Loucy (cell line): Measurements from ENCODE around the gene DGUOK.

Experiments
- H2AFZ ChIP-seq: fragments of 200-600 bp; sonication (generic); 2 replicates; pipeline ENCODE4 v1.6.0; 2016; ENCODE audit warnings: antibody characterized with exemption, mild to moderate bottlenecking, low read length, moderate library complexity
- H3F3A ChIP-seq: fragments of 200-600 bp; 2 replicates; pipeline ENCODE4 v1.6.0; 2016; ENCODE audit warnings: antibody characterized with exemption, low read depth, mild to moderate bottlenecking
- H3K27me3 ChIP-seq: fragments of 200-600 bp; sonication (generic); 2 replicates; pipeline ENCODE4 v1.6.1; 2014; ENCODE audit warnings: low read length, mild to moderate bottlenecking; ENCODE audit not compliant: insufficient read depth, poor library complexity, severe bottlenecking
- H3K36me3 ChIP-seq: fragments of 200-600 bp; sonication (generic); 2 replicates; pipeline ENCODE4 v1.6.1; 2016; ENCODE audit warnings: low read length; ENCODE audit not compliant: insufficient read depth
- H3K4me1 ChIP-seq: fragments of 200-600 bp; sonication (generic); 2 replicates; pipeline ENCODE4 v1.5.1; 2014; ENCODE audit warnings: low read length, mild to moderate bottlenecking; ENCODE audit not compliant: insufficient read depth, poor library complexity, severe bottlenecking
- H3K4me2 ChIP-seq: fragments of 200-600 bp; sonication (generic); 2 replicates; pipeline ENCODE4 v1.6.0; 2014; ENCODE audit warnings: antibody characterized with exemption, low read length, low read depth, mild to moderate bottlenecking; ENCODE audit not compliant: poor library complexity, severe bottlenecking
- H3K4me3 ChIP-seq: fragments of 200-600 bp; sonication (generic); 2 replicates; pipeline ENCODE4 v1.5.1; 2014; ENCODE audit warnings: low read length, mild to moderate bottlenecking, mixed read lengths; ENCODE audit not compliant: poor library complexity, severe bottlenecking
- H3K79me2 ChIP-seq: fragments of 200-600 bp; sonication (generic); 2 replicates; pipeline ENCODE4 v1.6.1; 2014; ENCODE audit warnings: low read length; ENCODE audit not compliant: insufficient read depth
- H3K9ac ChIP-seq: fragments of 200-600 bp; sonication (generic); 2 replicates; pipeline ENCODE4 v1.6.0; 2014; ENCODE audit warnings: mild to moderate bottlenecking, low read depth, low read length, moderate library complexity; ENCODE audit not compliant: poor library complexity, severe bottlenecking
- H3K9me2 ChIP-seq: fragments of 200-600 bp; sonication (generic); replicated peaks from 2 replicates; pipeline ENCODE4 v1.6.1; 2016; ENCODE audit warnings: low read depth, low read length, mixed read lengths
- H3K9me3 ChIP-seq: fragments of 200-600 bp; sonication (generic); 2 replicates; pipeline ENCODE4 v1.6.1; 2014; ENCODE audit warnings: mild to moderate bottlenecking, antibody characterized with exemption, low read length, low read depth; ENCODE audit not compliant: insufficient read depth
- H4K20me1 ChIP-seq: fragments of 200-600 bp; sonication (generic); 2 replicates; pipeline ENCODE4 v1.6.0; 2014; ENCODE audit warnings: antibody characterized with exemption, low read length, mild to moderate bottlenecking; ENCODE audit not compliant: insufficient read depth, poor library complexity, severe bottlenecking
- EZH2phosphoT487 ChIP-seq: fragments of 200-600 bp; IDR thresholded peaks from 2 replicates; pipeline ENCODE4 v1.6.1; 2018; ENCODE audit warnings: antibody characterized with exemption, mild to moderate bottlenecking, moderate library complexity, borderline replicate concordance
- TF ChIP-seq, protein P1 (sequence below): fragments of 200-600 bp; sonication (generic); conservative IDR thresholded peaks from 2 replicates; pipeline ENCODE4 v1.5.1; 2014; ENCODE audit warnings: mild to moderate bottlenecking, antibody characterized with exemption, low read length

Gene DGUOK

DNA sequence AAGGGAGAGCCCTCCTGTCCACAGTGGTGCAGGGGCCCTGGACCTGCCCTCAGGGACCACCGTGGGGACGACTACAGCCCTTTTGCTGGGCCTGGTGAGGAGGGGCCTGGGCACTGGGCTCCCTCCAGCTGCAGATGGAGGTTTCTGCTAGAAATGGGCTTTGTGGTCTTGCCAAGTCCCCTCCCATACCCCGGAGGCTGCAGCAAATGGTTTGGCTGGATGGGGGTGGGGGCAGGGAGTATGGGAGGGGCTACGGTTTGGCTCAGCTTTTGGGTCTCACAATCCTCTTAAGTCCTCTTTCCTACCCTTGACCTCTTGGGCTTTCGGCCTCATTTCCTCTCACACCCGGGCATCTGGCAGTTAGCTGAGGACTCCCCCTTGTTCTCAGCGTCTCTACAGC, 79.8 kb downstream of the DGUOK start:
- Histone ChIP-seq H3K27me3 (no peaks in the 10 kb centered on the region), H4K20me1 (peaks cover 86% of the 10 kb centered on the region), H3F3A (no peaks in the 10 kb centered on the region), H3K36me3 (peaks cover 56% of the 10 kb centered on the region; the same call in 1 of the 2 replicates), H3K9me2 (no peaks in the 10 kb centered on the region), H3K79me2 (peaks cover 97% of the 10 kb centered on the region), H3K9ac (no peak overlapping the region), H2AFZ (no peak overlapping the region), H3K9me3 (no peaks in the 10 kb centered on the region), H3K4me1 (peaks cover 32% of the 10 kb centered on the region), H3K4me2 (peak overlapping the region; percentile 21), H3K4me3 (no peak overlapping the region)
- TF ChIP-seq EZH2phosphoT487 = no peak
- TF ChIP-seq, protein P1, sequence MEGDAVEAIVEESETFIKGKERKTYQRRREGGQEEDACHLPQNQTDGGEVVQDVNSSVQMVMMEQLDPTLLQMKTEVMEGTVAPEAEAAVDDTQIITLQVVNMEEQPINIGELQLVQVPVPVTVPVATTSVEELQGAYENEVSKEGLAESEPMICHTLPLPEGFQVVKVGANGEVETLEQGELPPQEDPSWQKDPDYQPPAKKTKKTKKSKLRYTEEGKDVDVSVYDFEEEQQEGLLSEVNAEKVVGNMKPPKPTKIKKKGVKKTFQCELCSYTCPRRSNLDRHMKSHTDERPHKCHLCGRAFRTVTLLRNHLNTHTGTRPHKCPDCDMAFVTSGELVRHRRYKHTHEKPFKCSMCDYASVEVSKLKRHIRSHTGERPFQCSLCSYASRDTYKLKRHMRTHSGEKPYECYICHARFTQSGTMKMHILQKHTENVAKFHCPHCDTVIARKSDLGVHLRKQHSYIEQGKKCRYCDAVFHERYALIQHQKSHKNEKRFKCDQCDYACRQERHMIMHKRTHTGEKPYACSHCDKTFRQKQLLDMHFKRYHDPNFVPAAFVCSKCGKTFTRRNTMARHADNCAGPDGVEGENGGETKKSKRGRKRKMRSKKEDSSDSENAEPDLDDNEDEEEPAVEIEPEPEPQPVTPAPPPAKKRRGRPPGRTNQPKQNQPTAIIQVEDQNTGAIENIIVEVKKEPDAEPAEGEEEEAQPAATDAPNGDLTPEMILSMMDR = no peak

DNA sequence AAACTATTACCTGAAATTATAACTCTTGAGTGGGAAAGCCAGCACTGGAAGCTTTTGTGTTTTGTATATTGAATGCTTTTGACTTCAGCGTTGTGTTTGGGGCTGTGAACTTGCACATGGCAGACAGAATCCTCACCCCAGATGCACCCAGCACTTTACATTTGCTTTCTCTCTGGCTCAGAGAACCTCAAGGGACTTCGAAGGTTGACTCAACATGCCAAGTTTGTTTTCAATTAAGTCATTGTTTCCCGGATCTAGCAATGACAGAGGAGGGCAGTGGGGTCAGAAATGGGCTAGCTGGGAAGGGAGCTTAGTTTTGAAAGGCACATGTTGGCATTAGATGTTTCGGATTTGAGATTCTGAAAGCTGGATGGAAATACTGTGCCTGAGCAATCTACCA, 80.4 kb downstream of the DGUOK start:
- Histone ChIP-seq H3K79me2 (peaks cover 97% of the 10 kb centered on the region), H2AFZ (no peak overlapping the region), H3K9me2 (no peaks in the 10 kb centered on the region), H3K4me2 (peak overlapping the region; percentile 21), H3K27me3 (no peaks in the 10 kb centered on the region), H3K9ac (no peak overlapping the region), H3K36me3 (peaks cover 58% of the 10 kb centered on the region; the same call in 1 of the 2 replicates), H3K4me3 (no peak overlapping the region), H3K9me3 (no peaks in the 10 kb centered on the region), H3K4me1 (peaks cover 32% of the 10 kb centered on the region), H4K20me1 (peaks cover 82% of the 10 kb centered on the region), H3F3A (no peaks in the 10 kb centered on the region)
- TF ChIP-seq EZH2phosphoT487 = no peak
- TF ChIP-seq, protein P1 = no peak

DNA sequence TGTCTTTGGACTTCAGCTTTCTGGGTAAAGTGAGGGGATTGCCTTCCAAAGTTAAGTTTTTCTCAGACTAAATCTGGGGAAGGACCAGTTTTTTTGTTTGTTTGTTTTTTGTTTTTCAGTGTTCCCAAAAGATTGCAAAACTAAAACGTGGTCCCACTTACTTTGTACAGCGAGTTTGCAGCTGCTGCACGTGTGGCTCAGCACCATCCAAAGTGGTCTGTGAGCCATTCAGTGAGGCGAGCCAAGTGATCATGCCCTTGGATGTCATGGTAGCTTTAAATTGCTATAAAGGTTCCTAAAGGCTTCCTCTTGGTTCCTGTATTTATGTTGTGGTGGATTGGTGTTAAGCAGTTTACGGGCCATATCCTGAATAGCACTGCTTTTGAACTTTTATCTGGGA, 81.0 kb downstream of the DGUOK start:
- peaks cover 79% of the 10 kb centered on the region for H4K20me1 ChIP-seq
- TF ChIP-seq EZH2phosphoT487 = no peak
- TF ChIP-seq, protein P1 = no peak
- no peak overlapping the region for H3K4me3 ChIP-seq
- no peaks in the 10 kb centered on the region for H3K9me2 ChIP-seq
- H3K4me2 ChIP-seq = peak overlapping the region; percentile 21
- H3K4me1 ChIP-seq = peaks cover 32% of the 10 kb centered on the region
- no peak overlapping the region for H2AFZ ChIP-seq
- peaks cover 58% of the 10 kb centered on the region; the same call in 1 of the 2 replicates for H3K36me3 ChIP-seq
- H3K79me2 ChIP-seq = peaks cover 99% of the 10 kb centered on the region
- no peaks in the 10 kb centered on the region for H3K9me3 ChIP-seq
- no peak overlapping the region for H3K9ac ChIP-seq
- H3F3A ChIP-seq = no peaks in the 10 kb centered on the region
- H3K27me3 ChIP-seq = no peaks in the 10 kb centered on the region
